ENCODE results near the gene MLLT6.

The MLLT6 gene

GRCh38 chr17:38747463-38748148, 42.5 kb downstream of the MLLT6 start:
- no peaks in the 10 kb centered on the region for H3K9me3 ChIP-seq (ENCODE audit: control insufficient read depth, insufficient read depth, low read length)
- H3K36me3 ChIP-seq (ENCODE audit: control insufficient read depth, insufficient read depth, low read length), result peaks cover 3% of the 10 kb centered on the region; the same call in 1 of the 2 replicates
- peak overlapping the region; percentile 72 for H3K9ac ChIP-seq (ENCODE audit: low read depth, low read length)
- peaks cover 8% of the 10 kb centered on the region for H3K27me3 ChIP-seq (ENCODE audit: control insufficient read depth, insufficient read depth, low read length)
- H3K27ac ChIP-seq (ENCODE audit: low read depth, low read length), result peak overlapping the region; percentile 93
- H3K4me1 ChIP-seq (ENCODE audit: control insufficient read depth, insufficient read depth, low read length), result peaks cover 39% of the 10 kb centered on the region
- H3K4me3 ChIP-seq (ENCODE audit: low read depth, low read length), result peak overlapping the region; percentile 76

GRCh38 chr17:38748149-38748891, 43.2 kb downstream of the MLLT6 start, which contains the start of gene PCGF2:
PCGF2 (minus strand) TSS chr17:38748336; CDS start chr17:38740402, 7,934 bp downstream.
- H3K4me3 ChIP-seq (ENCODE audit: low read depth, low read length), result peak within 1 kb of the TSS; percentile 93
- H3K9ac ChIP-seq (ENCODE audit: low read depth, low read length), result peak within 1 kb of the TSS; percentile 72
- no peaks in the 10 kb centered on the region for H3K9me3 ChIP-seq (ENCODE audit: control insufficient read depth, insufficient read depth, low read length)
- H3K4me1 ChIP-seq (ENCODE audit: control insufficient read depth, insufficient read depth, low read length), result peaks cover 37% of the 10 kb centered on the region
- peak within 1 kb of the TSS; percentile 93 for H3K27ac ChIP-seq (ENCODE audit: low read depth, low read length)
- no peaks in the 10 kb centered on the region for H3K36me3 ChIP-seq (ENCODE audit: control insufficient read depth, insufficient read depth, low read length)
- H3K27me3 ChIP-seq (ENCODE audit: control insufficient read depth, insufficient read depth, low read length), result peaks cover 8% of the 10 kb centered on the region

- H3K36me3 ChIP-seq (ENCODE audit: control insufficient read depth, insufficient read depth, low read length), result peaks cover 3% of the 10 kb centered on the region; the same call in 1 of the 2 replicates
- no peaks in the 10 kb centered on the region for H3K9me3 ChIP-seq (ENCODE audit: control insufficient read depth, insufficient read depth, low read length)
- peaks cover 32% of the 10 kb centered on the region for H3K4me1 ChIP-seq (ENCODE audit: control insufficient read depth, insufficient read depth, low read length)
- H3K27me3 ChIP-seq (ENCODE audit: control insufficient read depth, insufficient read depth, low read length), result peaks cover 8% of the 10 kb centered on the region
- H3K9ac ChIP-seq (ENCODE audit: low read depth, low read length), result peak overlapping the region; percentile 70
- H3K27ac ChIP-seq (ENCODE audit: low read depth, low read length), result peak overlapping the region; percentile 84
- H3K4me3 ChIP-seq (ENCODE audit: low read depth, low read length), result peak overlapping the region; percentile 93
Measured at GRCh38 chr17:38748892-38749222, 43.8 kb downstream of the MLLT6 start.

GRCh38 chr17:38749223-38750043, 44.4 kb downstream of the MLLT6 start:
- Histone ChIP-seq H3K9me3 (ENCODE audit: control insufficient read depth, insufficient read depth, low read length) (no peaks in the 10 kb centered on the region), H3K9ac (ENCODE audit: low read depth, low read length) (peak overlapping the region; percentile 70), H3K4me3 (ENCODE audit: low read depth, low read length) (peak overlapping the region; percentile 93), H3K27me3 (ENCODE audit: control insufficient read depth, insufficient read depth, low read length) (peaks cover 8% of the 10 kb centered on the region), H3K36me3 (ENCODE audit: control insufficient read depth, insufficient read depth, low read length) (peaks cover 5% of the 10 kb centered on the region), H3K4me1 (ENCODE audit: control insufficient read depth, insufficient read depth, low read length) (peaks cover 29% of the 10 kb centered on the region), H3K27ac (ENCODE audit: low read depth, low read length) (peak overlapping the region; percentile 84)

- 0 out of 2 replicates have a peak overlapping the region, but pooled peaks have one; percentile 31 for H3K9ac ChIP-seq (ENCODE audit: low read depth, low read length)
- peak overlapping the region; percentile 84 for H3K27ac ChIP-seq (ENCODE audit: low read depth, low read length)
- peak overlapping the region; percentile 93 for H3K4me3 ChIP-seq (ENCODE audit: low read depth, low read length)
- peaks cover 11% of the 10 kb centered on the region for H3K36me3 ChIP-seq (ENCODE audit: control insufficient read depth, insufficient read depth, low read length)
- no peaks in the 10 kb centered on the region for H3K9me3 ChIP-seq (ENCODE audit: control insufficient read depth, insufficient read depth, low read length)
- peaks cover 25% of the 10 kb centered on the region for H3K4me1 ChIP-seq (ENCODE audit: control insufficient read depth, insufficient read depth, low read length)
- peaks cover 8% of the 10 kb centered on the region for H3K27me3 ChIP-seq (ENCODE audit: control insufficient read depth, insufficient read depth, low read length)
Measured at GRCh38 chr17:38750044-38750311, 44.9 kb downstream of the MLLT6 start.

- Histone ChIP-seq H3K4me3 (ENCODE audit: low read depth, low read length) (peak overlapping the region; percentile 93), H3K9ac (ENCODE audit: low read depth, low read length) (no peak overlapping the region), H3K27me3 (ENCODE audit: control insufficient read depth, insufficient read depth, low read length) (peaks cover 8% of the 10 kb centered on the region), H3K27ac (ENCODE audit: low read depth, low read length) (peak overlapping the region; percentile 84), H3K36me3 (ENCODE audit: control insufficient read depth, insufficient read depth, low read length) (peaks cover 13% of the 10 kb centered on the region), H3K9me3 (ENCODE audit: control insufficient read depth, insufficient read depth, low read length) (no peaks in the 10 kb centered on the region), H3K4me1 (ENCODE audit: control insufficient read depth, insufficient read depth, low read length) (peaks cover 22% of the 10 kb centered on the region)
Measured at GRCh38 chr17:38750312-38751121, 45.4 kb downstream of the MLLT6 start.

- Histone ChIP-seq H3K4me3 (ENCODE audit: low read depth, low read length) (peak overlapping the region; percentile 93), H3K36me3 (ENCODE audit: control insufficient read depth, insufficient read depth, low read length) (peaks cover 21% of the 10 kb centered on the region), H3K27ac (ENCODE audit: low read depth, low read length) (no peak overlapping the region), H3K27me3 (ENCODE audit: control insufficient read depth, insufficient read depth, low read length) (peaks cover 8% of the 10 kb centered on the region), H3K9me3 (ENCODE audit: control insufficient read depth, insufficient read depth, low read length) (no peaks in the 10 kb centered on the region), H3K4me1 (ENCODE audit: control insufficient read depth, insufficient read depth, low read length) (peaks cover 15% of the 10 kb centered on the region), H3K9ac (ENCODE audit: low read depth, low read length) (no peak overlapping the region)
Measured at GRCh38 chr17:38751144-38751807, 46.2 kb downstream of the MLLT6 start.

- Histone ChIP-seq H3K9ac (ENCODE audit: low read depth, low read length) (peak overlapping the region; percentile 84), H3K9me3 (ENCODE audit: control insufficient read depth, insufficient read depth, low read length) (no peaks in the 10 kb centered on the region), H3K27me3 (ENCODE audit: control insufficient read depth, insufficient read depth, low read length) (peaks cover 8% of the 10 kb centered on the region), H3K27ac (ENCODE audit: low read depth, low read length) (peak overlapping the region; percentile 92), H3K4me3 (ENCODE audit: low read depth, low read length) (peak overlapping the region; percentile 93), H3K4me1 (ENCODE audit: control insufficient read depth, insufficient read depth, low read length) (peaks cover 10% of the 10 kb centered on the region), H3K36me3 (ENCODE audit: control insufficient read depth, insufficient read depth, low read length) (peaks cover 25% of the 10 kb centered on the region)
Measured at GRCh38 chr17:38751808-38752307, 46.8 kb downstream of the MLLT6 start.

GRCh38 chr17:38752308-38753070, 47.4 kb downstream of the MLLT6 start, which contains the start of gene PSMB3:
PSMB3 (plus strand) TSS chr17:38752741; CDS start chr17:38752827, 86 bp downstream.
- Histone ChIP-seq H3K27me3 (ENCODE audit: control insufficient read depth, insufficient read depth, low read length) (peaks cover 8% of the 10 kb centered on the region), H3K9ac (ENCODE audit: low read depth, low read length) (peak within 1 kb of the TSS; percentile 84), H3K36me3 (ENCODE audit: control insufficient read depth, insufficient read depth, low read length) (peaks cover 32% of the 10 kb centered on the region), H3K27ac (ENCODE audit: low read depth, low read length) (peak within 1 kb of the TSS; percentile 92), H3K4me3 (ENCODE audit: low read depth, low read length) (peak within 1 kb of the TSS; percentile 93), H3K9me3 (ENCODE audit: control insufficient read depth, insufficient read depth, low read length) (no peaks in the 10 kb centered on the region), H3K4me1 (ENCODE audit: control insufficient read depth, insufficient read depth, low read length) (peaks cover 10% of the 10 kb centered on the region)

Measured in HUES48 (cell line).